Stomach (tissue), 4 donors: ENCODE data around the gene MMP14.

Source experiments
- POLR2A ChIP-seq, 4 donors: fragments of 450-650 bp; IDR thresholded peaks; one replicate each; pipeline ENCODE4 v1.6.1; 2016; ENCODE audit warnings: antibody characterized with exemption in 4 of 4, control low read depth in 2 of 4, mild to moderate bottlenecking in 1 of 4, moderate library complexity in 1 of 4
- POLR2AphosphoS5 ChIP-seq, 3 donors: sonication (generic); formaldehyde crosslinking; IDR thresholded peaks; one replicate each; pipeline ENCODE4 v1.6.1; 2016; ENCODE audit warnings: antibody characterized with exemption in 3 of 3

DNA sequence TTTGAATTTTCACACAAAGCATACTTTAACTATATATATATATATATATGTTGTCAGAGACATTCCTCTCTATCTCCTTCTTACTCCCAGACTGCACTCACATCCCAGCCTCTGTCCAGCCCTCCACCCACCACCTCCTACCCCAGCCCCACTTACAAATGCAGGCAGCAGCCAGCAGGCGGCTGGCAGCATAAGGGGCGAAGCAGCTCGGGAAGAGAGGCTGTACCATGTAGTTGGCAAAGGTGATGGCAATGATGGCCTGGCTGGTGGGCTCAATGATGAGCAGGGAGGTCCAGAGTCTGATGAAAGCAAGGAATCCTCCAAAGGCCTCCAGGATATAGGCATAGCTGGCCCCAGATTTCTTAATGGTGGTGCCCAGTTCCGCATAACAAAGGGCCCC lies 23.6 kb upstream of the MMP14 start:
- TF ChIP-seq POLR2A (IDR thresholded peaks at IDR 0.05) (no peak), POLR2AphosphoS5 (IDR thresholded peaks at IDR 0.05) (no peak)
